H1 (cell line): ENCODE measurements around the gene FRK. TPM values are rescaled to one million over a fixed set of nuclear protein-coding genes. Genes with fewer than 3 reads are reported as not detected.

Experiments used
- CTCF ChIA-PET: fragments of 300-600 bp; sonication (Branson Sonifier 250); formaldehyde crosslinking; loops from one replicate; lab custom pipeline; 2021; ENCODE audit not compliant: partially characterized antibody; lab: Charles Lee
- POLR2A ChIA-PET: fragments of 300-600 bp; sonication (Branson Sonifier 250); formaldehyde crosslinking; loops from one replicate; lab custom pipeline; 2021; ENCODE audit warnings: inconsistent platforms; ENCODE audit not compliant: partially characterized antibody; lab: Charles Lee
- DNase-seq, 2 experiments: peaks; one replicate each; pipeline versions ENCODE4 v3.0.0 to v3.0.0-alpha.2; 2010 to 2022; ENCODE audit warnings: low spot score in 2 of 2, low read depth in 1 of 2, mixed read lengths in 1 of 2
- FAIRE-seq: peaks from 2 replicates; lab custom pipeline; 2011; peaks lifted over from hg19 to GRCh38; lab: Jason Lieb, UNC
- H2AFZ ChIP-seq: 2 replicates; pipeline ENCODE4 v1.8.1; 2012; ENCODE audit warnings: low read length, inconsistent platforms
- H2AK5ac ChIP-seq: 2 replicates; pipeline ENCODE4 v1.6.1; 2013; ENCODE audit warnings: low read depth, low read length
- H2BK120ac ChIP-seq: replicated peaks from 2 replicates; pipeline ENCODE3; 2013; ENCODE audit warnings: low read depth, low read length, inconsistent platforms
- H2BK12ac ChIP-seq: 2 replicates; pipeline ENCODE4 v1.6.1; 2013; ENCODE audit warnings: low read depth, low read length
- H2BK15ac ChIP-seq: 2 replicates; pipeline ENCODE4 v1.6.1; 2013; ENCODE audit warnings: low read length
- H2BK20ac ChIP-seq: 2 replicates; pipeline ENCODE4 v1.6.1; 2013; ENCODE audit warnings: low read length
- H2BK5ac ChIP-seq: 2 replicates; pipeline ENCODE4 v1.6.1; 2013; ENCODE audit warnings: low read depth, low read length
- H3K14ac ChIP-seq: 2 replicates; pipeline ENCODE4 v1.6.1; 2013; ENCODE audit warnings: inconsistent platforms; ENCODE audit not compliant: insufficient read length
- H3K18ac ChIP-seq: 2 replicates; pipeline ENCODE4 v1.6.1; 2013; ENCODE audit warnings: low read length; ENCODE audit errors: extremely low read depth
- H3K23ac ChIP-seq: 2 replicates; pipeline ENCODE4 v1.6.1; 2013; ENCODE audit warnings: inconsistent platforms; ENCODE audit not compliant: insufficient read length
- H3K23me2 ChIP-seq: 2 replicates; pipeline ENCODE4 v1.6.1; 2013; ENCODE audit warnings: low read depth, low read length
- H3K27ac ChIP-seq: 2 replicates; pipeline ENCODE4 v1.6.1; 2011; ENCODE audit warnings: low read depth, low read length, inconsistent platforms
- H3K27me3 ChIP-seq, 4 experiments: replicated peaks in 1 of 4; 1 replicate in 1 of 4; 2 replicates in 3 of 4; pipeline versions ENCODE4 v1.6.1 to v1.8.1; 2011 to 2013; ENCODE audit warnings: low read length in 3 of 4, mild to moderate bottlenecking in 3 of 4, inconsistent platforms in 2 of 4, mixed read lengths in 2 of 4, moderate library complexity in 1 of 4; ENCODE audit not compliant: control insufficient read depth in 3 of 4, insufficient read depth in 3 of 4; ENCODE audit errors: extremely low read depth in 1 of 4
- H3K36me3 ChIP-seq, 4 experiments: 2 replicates each; pipeline versions ENCODE4 v1.6.1 to v1.8.1; 2011 to 2013; ENCODE audit warnings: mild to moderate bottlenecking in 4 of 4, low read length in 3 of 4, moderate library complexity in 2 of 4, control low read depth in 1 of 4, inconsistent platforms in 1 of 4; ENCODE audit not compliant: insufficient read depth in 4 of 4, control insufficient read depth in 2 of 4
- H3K4ac ChIP-seq: replicated peaks from 2 replicates; pipeline ENCODE3; 2013; ENCODE audit warnings: low read length, low read depth, mixed read lengths, inconsistent platforms; ENCODE audit not compliant: insufficient read length
- H3K4me1 ChIP-seq, 4 experiments: replicated peaks in 1 of 4; 1 replicate in 1 of 4; 2 replicates in 3 of 4; pipeline versions ENCODE4 v1.6.1 to v1.8.1; 2011 to 2013; ENCODE audit warnings: low read length in 3 of 4, inconsistent platforms in 2 of 4, mixed read lengths in 1 of 4; ENCODE audit not compliant: insufficient read depth in 4 of 4, control insufficient read depth in 3 of 4
- H3K4me2 ChIP-seq, 2 experiments: 2 replicates each; pipeline versions ENCODE4 v1.6.1 to v1.8.1; 2011 to 2013; ENCODE audit warnings: low read depth in 2 of 2, low read length in 2 of 2, control low read depth in 1 of 2, inconsistent platforms in 1 of 2, mild to moderate bottlenecking in 1 of 2; ENCODE audit not compliant: insufficient read depth in 1 of 2
- H3K4me3 ChIP-seq, 4 experiments: fragments of 200-600, 300-600 bp in 1 of 4; sonication (generic), shearing (Covaris generic), sonication (Bioruptor Twin) in 1 of 4; 2 replicates each; pipeline versions ENCODE4 v1.5.1 to v1.8.1; 2011 to 2016; ENCODE audit warnings: low read length in 4 of 4, low read depth in 3 of 4, control low read depth in 2 of 4, inconsistent platforms in 2 of 4, mild to moderate bottlenecking in 2 of 4, mixed read lengths in 1 of 4, moderate library complexity in 1 of 4; ENCODE audit not compliant: insufficient read depth in 2 of 4; ENCODE audit errors: extremely low read depth in 1 of 4
- H3K56ac ChIP-seq: replicated peaks from 2 replicates; pipeline ENCODE3; 2013; ENCODE audit warnings: low read depth, mild to moderate bottlenecking, mixed read lengths, low read length, inconsistent platforms; ENCODE audit not compliant: insufficient read length
- H3K79me1 ChIP-seq: 2 replicates; pipeline ENCODE4 v1.6.1; 2013; ENCODE audit warnings: low read depth, low read length, control low read depth
- H3K79me2 ChIP-seq, 2 experiments: 2 replicates each; pipeline versions ENCODE4 v1.6.1 to v1.8.1; 2012 to 2013; ENCODE audit warnings: low read length in 2 of 2, mild to moderate bottlenecking in 2 of 2, inconsistent platforms in 1 of 2; ENCODE audit not compliant: insufficient read depth in 2 of 2, control insufficient read depth in 1 of 2
- H3K9ac ChIP-seq, 4 experiments: replicated peaks in 1 of 4; 1 replicate in 1 of 4; 2 replicates in 3 of 4; pipeline versions ENCODE4 v1.6.1 to v1.8.1; 2011 to 2013; ENCODE audit warnings: low read depth in 3 of 4, low read length in 3 of 4, control low read depth in 2 of 4, mild to moderate bottlenecking in 2 of 4, moderate library complexity in 2 of 4, inconsistent platforms in 1 of 4; ENCODE audit errors: extremely low read depth in 1 of 4
- H3K9me3 ChIP-seq, 2 experiments: 2 replicates each; pipeline versions ENCODE4 v1.6.1 to v1.8.1; 2012 to 2013; ENCODE audit warnings: mild to moderate bottlenecking in 2 of 2, moderate library complexity in 2 of 2, control low read depth in 1 of 2, inconsistent platforms in 1 of 2, low read depth in 1 of 2, low read length in 1 of 2, mixed read lengths in 1 of 2; ENCODE audit not compliant: insufficient read depth in 2 of 2
- H4K20me1 ChIP-seq, 2 experiments: replicated peaks in 1 of 2; 2 replicates each; pipeline versions ENCODE3 to v1.8.1; 2011 to 2013; ENCODE audit warnings: inconsistent platforms in 2 of 2, low read length in 2 of 2, mild to moderate bottlenecking in 1 of 2; ENCODE audit not compliant: insufficient read depth in 2 of 2, control insufficient read depth in 1 of 2
- H4K5ac ChIP-seq: 2 replicates; pipeline ENCODE4 v1.6.1; 2013; ENCODE audit warnings: low read length, low read depth, mixed read lengths, inconsistent platforms; ENCODE audit not compliant: insufficient read length
- H4K8ac ChIP-seq: 2 replicates; pipeline ENCODE4 v1.8.0; 2013; ENCODE audit warnings: mild to moderate bottlenecking, moderate library complexity, low read length, inconsistent platforms; ENCODE audit not compliant: insufficient read depth; ENCODE audit errors: extremely low read depth
- H4K91ac ChIP-seq: replicated peaks from 2 replicates; pipeline ENCODE3; 2013; ENCODE audit warnings: low read length, mixed read lengths, inconsistent platforms; ENCODE audit not compliant: insufficient read length
- BACH1 ChIP-seq: IDR thresholded peaks from 2 replicates; pipeline ENCODE4 v1.6.1; 2012; ENCODE audit warnings: low read length, improper control_type of control experiment
- EGR1 ChIP-seq: IDR thresholded peaks from 2 replicates; pipeline ENCODE4 v1.6.1; 2011; ENCODE audit warnings: low read depth, low read length, borderline replicate concordance
- EZH2 ChIP-seq: fragments of 200-600 bp; sonication (generic); IDR thresholded peaks from 2 replicates; pipeline ENCODE4 v1.7.1; 2012; ENCODE audit warnings: low read depth, mild to moderate bottlenecking, moderate library complexity, low read length, inconsistent platforms; ENCODE audit not compliant: severe bottlenecking
- JUND ChIP-seq: IDR thresholded peaks from 2 replicates; pipeline ENCODE4 v1.6.1; 2011; ENCODE audit warnings: mild to moderate bottlenecking, improper control_type of control experiment, low read length
- MAX ChIP-seq: IDR thresholded peaks from 2 replicates; pipeline ENCODE4 v1.6.1; 2012; ENCODE audit warnings: inconsistent platforms
- RXRA ChIP-seq: IDR thresholded peaks from 2 replicates; pipeline ENCODE4 v1.6.1; 2011; ENCODE audit warnings: low read depth, mild to moderate bottlenecking, low read length, moderate library complexity; ENCODE audit not compliant: insufficient read depth
- TAF1 ChIP-seq: IDR thresholded peaks from 2 replicates; pipeline ENCODE4 v1.6.1; 2011; ENCODE audit warnings: mild to moderate bottlenecking, low read depth, low read length
- TEAD4 ChIP-seq: IDR thresholded peaks from 2 replicates; pipeline ENCODE4 v1.6.1; 2012; ENCODE audit warnings: low read depth, low read length, inconsistent platforms, mixed read lengths
- WGBS, 2 experiments: shearing (Covaris generic) in 1 of 2; methylation state at CpG; one replicate each; pipeline versions ENCODE4 v1.1.6 to v1.1.7; 2013 to 2015; ENCODE audit warnings: low lambda C conversion rate in 2 of 2, mixed read lengths in 2 of 2, inconsistent platforms in 1 of 2, low coverage in 1 of 2, missing lambda C conversion rate in 1 of 2; ENCODE audit not compliant: insufficient replicate concordance in 2 of 2, insufficient coverage in 1 of 2, insufficient read length in 1 of 2; ENCODE audit errors: extremely low coverage in 1 of 2, missing lambda C conversion rate in 1 of 2; 5-methylcytosine and 5-hydroxymethylcytosine counted together
- polyA plus RNA-seq, 7 experiments: library from polyadenylated mRNA; depleted of rRNA in 3 of 7; stranded (reverse) in 5 of 7; unstranded in 2 of 7; fragments of >200 nt in 5 of 7; fragments of 200-250 nt in 2 of 7; gene quantifications; 1 replicate in 5 of 7; 2 replicates in 1 of 7; 4 replicates in 1 of 7; pipeline versions ENCODE4 v1.2.1 to v1.2.3, GENCODE V29; 2011 to 2013; ENCODE audit warnings: missing spikeins in 2 of 7, mixed read lengths in 2 of 7
- total RNA-seq: library from RNA; stranded (reverse); fragmentation: NEBNext Ultra II Directional; extraction: Animal tissue kit (Norgen Biotek cat#: 25700); gene quantifications from 2 replicates; pipeline ENCODE4 v1.2.1, GENCODE V29; 2021

The FRK gene
- total and polyA plus RNA-seq, 2 of the 8 experiments (the other 6 are each of a cell fraction or from before 2014, with no cell fraction given), result 0.11 to 0.24 TPM

GRCh38 chr6:115922971-115923370, 137.7 kb downstream of the FRK start:
- Histone ChIP-seq H2BK5ac (no peak overlapping the region), H3K79me2 (no peaks in the 10 kb centered on the region), H3K18ac (no peak overlapping the region), H3K4ac (no peak overlapping the region), H3K36me3 (no peaks in the 10 kb centered on the region), H2BK120ac (no peak overlapping the region), H3K23me2 (no peaks in the 10 kb centered on the region; the same call in 1 of the 2 replicates), H4K5ac (no peak overlapping the region), H3K79me1 (no peaks in the 10 kb centered on the region), H3K4me3 (no peak overlapping the region), H3K27ac (no peak overlapping the region), H2BK20ac (no peak overlapping the region), H4K91ac (no peak overlapping the region), H3K14ac (no peak overlapping the region), H2BK15ac (no peak overlapping the region), H3K4me2 (no peak overlapping the region), H2AK5ac (no peak overlapping the region), H2AFZ (no peak overlapping the region), H3K27me3 (no peaks in the 10 kb centered on the region), H2BK12ac (no peak overlapping the region), H3K9me3 (peaks cover 0 to 2% of the 10 kb centered on the region in 2 experiments; a peak in 1 of 4 replicates), H3K56ac (no peak overlapping the region), H4K8ac (no peak overlapping the region), H4K20me1 (no peaks in the 10 kb centered on the region), H3K9ac (no peak overlapping the region), H3K4me1 (no peaks in the 10 kb centered on the region), H3K23ac (no peak overlapping the region)
- no peak for TF ChIP-seq MAX
- no peak for TF ChIP-seq EGR1
- TF ChIP-seq RXRA, result no peak
- no peak for TF ChIP-seq JUND
- no peak for TF ChIP-seq TEAD4
- no peak for TF ChIP-seq TAF1
- no peak for TF ChIP-seq BACH1
- TF ChIP-seq EZH2, result no peak
- CTCF ChIA-PET, result no interaction called here
- FAIRE-seq (no peak), DNase-seq (no peak)
- WGBS, 2 experiments, result 84% methylated on average over 1 of the region's 1 CpG; no CpG with 5 or more reads in 1 of the 2 experiments
- POLR2A ChIA-PET, result no interaction called here
